HG03460 (cell line): ENCODE measurements around the gene MYO1D.
"Not testable (repeated sequence)": the region's sequence is repeated elsewhere in the genome, so short reads cannot be mapped to it uniquely, and the experiment has no call there.

Experiments used
- ATAC-seq: cut with Tn5 transposase; IDR thresholded peaks from one replicate; pipeline ENCODE4 v1.9.1; 2021; ENCODE audit not compliant: unreplicated experiment

Gene MYO1D

GRCh38 chr17:32739722-32740121 lies 137.2 kb downstream of the MYO1D start:
- no peak for ATAC-seq

GRCh38 chr17:32739151-32739550 lies 137.8 kb downstream of the MYO1D start:
- ATAC-seq = not testable (repeated sequence)

GRCh38 chr17:32733401-32733800 lies 143.5 kb downstream of the MYO1D start:
- ATAC-seq = no peak

- ATAC-seq = no peak
Observed at GRCh38 chr17:32732900-32733299, 144.0 kb downstream of the MYO1D start.

GRCh38 chr17:32732296-32732642 lies 144.7 kb downstream of the MYO1D start:
- ATAC-seq = no peak

- ATAC-seq = no peak
Observed at GRCh38 chr17:32731556-32732295, 145.2 kb downstream of the MYO1D start.

- ATAC-seq = no peak
Observed at GRCh38 chr17:32727681-32728080, 149.2 kb downstream of the MYO1D start.

- no peak for ATAC-seq
Observed at GRCh38 chr17:32725697-32726096, 151.2 kb downstream of the MYO1D start.

- ATAC-seq = no peak
Observed at GRCh38 chr17:32723310-32723955, 153.5 kb downstream of the MYO1D start.

- ATAC-seq = no peak
Observed at GRCh38 chr17:32722733-32723132, 154.2 kb downstream of the MYO1D start.

- no peak for ATAC-seq
Observed at GRCh38 chr17:32720671-32721070, 156.3 kb downstream of the MYO1D start.

GRCh38 chr17:32719689-32720088 lies 157.2 kb downstream of the MYO1D start:
- no peak for ATAC-seq

- ATAC-seq = not testable (repeated sequence)
Observed at GRCh38 chr17:32714922-32715321, 162.0 kb downstream of the MYO1D start.

GRCh38 chr17:32714206-32714605 lies 162.7 kb downstream of the MYO1D start:
- ATAC-seq = not testable (repeated sequence)

GRCh38 chr17:32713081-32713480 lies 163.8 kb downstream of the MYO1D start:
- no peak for ATAC-seq

GRCh38 chr17:32709562-32709961 lies 167.4 kb downstream of the MYO1D start:
- no peak for ATAC-seq

GRCh38 chr17:32701871-32702270 lies 175.1 kb downstream of the MYO1D start:
- no peak for ATAC-seq

GRCh38 chr17:32699247-32699646 lies 177.7 kb downstream of the MYO1D start:
- ATAC-seq = no peak

- ATAC-seq = no peak
Observed at GRCh38 chr17:32697728-32698625, 178.9 kb downstream of the MYO1D start.

- ATAC-seq = no peak
Observed at GRCh38 chr17:32696426-32696825, 180.5 kb downstream of the MYO1D start.

GRCh38 chr17:32695864-32696263 lies 181.1 kb downstream of the MYO1D start:
- ATAC-seq = no peak
